Measurements from ENCODE around the gene GJB3.
"Not testable (repeated sequence)": the region's sequence is repeated elsewhere in the genome, so short reads cannot be mapped to it uniquely, and the experiment has no call there.

GJB3 gene

DNA sequence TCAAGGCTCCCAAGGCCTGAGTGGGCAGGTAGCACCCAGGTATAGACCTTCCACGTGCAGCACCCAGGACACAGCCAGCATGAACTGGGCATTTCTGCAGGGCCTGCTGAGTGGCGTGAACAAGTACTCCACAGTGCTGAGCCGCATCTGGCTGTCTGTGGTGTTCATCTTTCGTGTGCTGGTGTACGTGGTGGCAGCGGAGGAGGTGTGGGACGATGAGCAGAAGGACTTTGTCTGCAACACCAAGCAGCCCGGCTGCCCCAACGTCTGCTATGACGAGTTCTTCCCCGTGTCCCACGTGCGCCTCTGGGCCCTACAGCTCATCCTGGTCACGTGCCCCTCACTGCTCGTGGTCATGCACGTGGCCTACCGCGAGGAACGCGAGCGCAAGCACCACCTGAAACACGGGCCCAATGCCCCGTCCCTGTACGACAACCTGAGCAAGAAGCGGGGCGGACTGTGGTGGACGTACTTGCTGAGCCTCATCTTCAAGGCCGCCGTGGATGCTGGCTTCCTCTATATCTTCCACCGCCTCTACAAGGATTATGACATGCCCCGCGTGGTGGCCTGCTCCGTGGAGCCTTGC, 19.7 kb upstream of the GJB3 start:
- DNase-seq (ENCODE audit: low read depth in 2 of 2): no peak

DNA sequence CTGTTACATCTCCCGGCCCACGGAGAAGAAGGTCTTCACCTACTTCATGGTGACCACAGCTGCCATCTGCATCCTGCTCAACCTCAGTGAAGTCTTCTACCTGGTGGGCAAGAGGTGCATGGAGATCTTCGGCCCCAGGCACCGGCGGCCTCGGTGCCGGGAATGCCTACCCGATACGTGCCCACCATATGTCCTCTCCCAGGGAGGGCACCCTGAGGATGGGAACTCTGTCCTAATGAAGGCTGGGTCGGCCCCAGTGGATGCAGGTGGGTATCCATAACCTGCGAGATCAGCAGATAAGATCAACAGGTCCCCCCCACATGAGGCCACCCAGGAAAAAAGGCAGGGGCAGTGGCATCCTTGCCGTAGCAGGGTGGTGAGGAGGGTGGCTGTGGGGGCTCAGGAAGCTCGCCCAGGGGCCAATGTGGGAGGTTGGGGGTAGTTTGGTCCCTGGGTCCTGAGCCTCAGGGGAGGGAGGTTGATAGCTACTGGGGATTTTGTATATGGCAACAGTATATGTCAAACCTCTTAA, 19.2 kb upstream of the GJB3 start:
- DNase-seq (ENCODE audit: low read depth in 2 of 2): no peak

DNA sequence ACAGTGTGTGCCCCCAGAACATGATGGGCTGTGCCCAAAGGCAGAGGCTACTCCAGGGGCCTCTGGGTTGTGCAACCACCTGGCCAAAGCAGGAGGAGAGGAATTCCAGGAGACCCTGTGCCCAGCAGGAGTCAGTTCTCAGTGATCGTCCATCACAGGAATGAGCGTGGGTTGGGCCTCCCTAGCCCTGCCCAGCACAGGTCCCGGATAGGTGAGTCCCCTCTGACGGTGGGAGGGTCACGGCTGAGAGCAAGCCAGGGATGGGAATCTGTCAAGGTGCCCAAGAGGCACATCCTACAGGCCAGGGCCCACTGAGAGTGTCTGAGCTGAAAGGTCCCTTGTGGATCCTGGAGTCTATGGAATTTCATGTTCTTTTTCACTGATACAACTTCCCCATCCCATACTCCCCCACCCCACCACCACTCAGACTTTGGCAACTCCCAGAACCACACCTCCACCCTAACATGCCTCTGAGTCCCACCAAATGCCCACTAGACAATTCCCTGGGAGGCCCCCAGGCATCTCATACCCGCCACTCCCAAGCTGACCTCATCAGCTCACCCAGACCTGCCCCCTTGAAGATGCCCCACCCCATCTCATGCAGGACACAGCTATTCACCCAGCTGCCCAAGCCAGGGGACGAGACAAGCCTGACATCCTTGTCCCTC, 18.4 kb upstream of the GJB3 start:
- DNase-seq (ENCODE audit: low read depth in 2 of 2): no peak

DNA sequence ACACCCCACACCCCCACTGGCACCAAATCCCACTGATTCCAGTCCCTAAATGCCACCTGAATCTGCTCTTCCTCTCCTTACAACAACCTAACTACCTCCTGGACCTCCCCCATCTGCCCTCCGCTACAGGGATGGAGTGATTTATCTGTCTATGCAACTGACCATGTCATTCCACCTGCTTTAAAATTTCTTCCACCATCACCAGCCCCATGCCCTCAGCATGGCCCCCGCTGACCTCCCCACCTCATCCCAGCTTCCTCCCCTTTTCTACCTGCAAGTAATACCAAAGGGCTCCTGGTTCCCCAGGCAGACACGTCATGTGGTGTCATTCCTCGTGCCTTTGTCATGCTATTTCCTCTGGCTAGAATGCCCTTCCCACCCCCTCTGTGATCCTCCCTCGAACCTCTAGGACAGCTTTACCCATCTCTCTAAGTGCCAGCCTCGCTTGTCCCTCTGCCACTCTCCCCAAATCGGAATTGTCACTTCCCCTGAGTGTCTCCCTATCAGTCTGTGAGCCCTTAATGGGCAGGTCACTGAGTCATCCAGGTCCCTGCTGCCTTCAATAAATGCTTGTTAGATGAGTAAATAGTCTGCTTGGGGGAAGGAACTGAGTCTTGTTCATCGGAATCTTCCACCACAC, 17.8 kb upstream of the GJB3 start:
- no peak for DNase-seq (ENCODE audit: low read depth in 2 of 2)

DNA sequence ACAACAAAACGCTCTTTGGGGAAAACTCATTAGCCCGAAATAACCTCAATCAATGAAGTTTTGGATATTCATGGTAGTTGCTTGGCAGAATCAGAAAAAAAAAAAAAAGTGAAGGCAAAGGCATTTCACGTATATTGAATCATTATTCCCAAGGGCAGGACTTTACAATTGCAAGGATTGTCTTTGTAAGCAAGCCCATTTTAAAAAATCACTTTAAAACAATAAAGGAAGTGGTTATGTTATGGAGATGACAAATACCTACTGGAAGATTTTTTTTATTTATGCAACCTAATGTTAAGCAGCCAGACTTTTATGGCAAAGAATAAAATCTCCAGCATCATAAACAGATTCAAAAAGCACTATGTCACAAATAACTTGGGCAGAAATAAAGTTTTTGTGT, 12.2 kb upstream of the GJB3 start:
- no peak for DNase-seq (ENCODE audit: low read depth in 2 of 2)

DNA sequence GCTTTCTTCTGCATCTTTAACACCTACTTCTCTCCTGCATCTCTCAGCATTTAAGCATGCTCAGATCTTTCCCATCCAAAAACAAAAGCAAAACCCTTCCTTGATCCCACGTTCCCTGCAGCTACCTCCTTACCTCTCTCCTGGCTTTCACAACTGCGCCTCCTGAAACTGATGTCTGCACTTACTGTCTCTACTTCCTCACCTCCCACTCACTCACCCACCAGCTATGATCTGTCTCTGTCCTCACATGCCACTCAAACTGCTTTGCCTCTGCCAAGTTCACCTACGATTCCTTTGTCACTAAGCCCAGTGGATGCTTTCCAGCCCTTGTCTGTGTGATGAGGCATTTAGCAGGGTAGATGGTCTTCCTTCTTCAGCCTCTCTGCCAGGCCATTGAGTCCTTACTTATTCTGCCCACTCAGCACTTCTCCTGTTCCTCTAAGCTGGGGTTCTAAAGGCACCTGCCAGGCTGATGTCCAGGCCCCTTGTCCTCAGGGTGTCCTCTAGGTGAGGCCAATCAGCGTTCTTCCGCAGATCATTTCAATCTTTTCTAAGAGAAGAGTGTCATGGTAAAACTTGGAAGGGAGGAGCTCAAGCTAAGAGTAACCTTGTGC, 10.0 kb upstream of the GJB3 start:
- no peak for DNase-seq (ENCODE audit: low read depth in 2 of 2)

DNA sequence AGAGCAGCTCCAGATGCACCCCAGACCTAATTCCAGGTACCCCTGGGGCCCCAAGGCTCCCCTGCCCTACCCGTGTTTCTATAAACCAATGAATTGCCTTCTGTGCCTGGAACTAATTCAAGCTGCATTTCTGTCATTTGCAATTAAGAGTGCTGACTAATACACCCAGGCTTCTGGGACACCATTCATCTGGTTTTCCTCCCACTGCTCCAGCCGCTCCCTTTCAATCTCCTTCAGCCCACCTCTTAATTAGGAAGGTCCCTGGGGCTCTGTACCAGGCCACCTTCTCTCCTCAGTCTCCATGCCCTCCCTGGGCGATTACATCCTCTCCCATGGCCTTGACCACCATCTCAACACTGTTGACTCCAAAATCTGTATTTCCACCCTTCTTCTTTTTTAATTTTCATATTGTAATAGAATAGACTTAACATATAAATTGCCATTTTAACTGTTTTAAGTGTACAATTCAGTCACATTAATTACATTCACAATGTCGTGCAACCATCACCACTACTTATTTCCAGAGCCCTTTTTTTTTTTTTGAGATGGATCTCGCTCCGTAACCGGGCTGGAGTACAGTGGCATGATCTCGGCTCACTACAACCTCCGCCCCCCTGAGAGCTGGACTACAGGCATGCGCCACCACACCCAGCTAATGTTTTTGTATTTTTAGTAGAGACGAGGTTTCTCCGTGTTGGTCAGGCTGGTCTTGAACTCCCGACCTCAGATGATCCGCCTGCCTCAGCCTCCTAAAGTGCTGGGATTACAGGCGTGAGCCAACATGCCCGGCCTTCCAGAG, 9.2 kb upstream of the GJB3 start:
- no peak for DNase-seq (ENCODE audit: low read depth in 2 of 2)

DNA sequence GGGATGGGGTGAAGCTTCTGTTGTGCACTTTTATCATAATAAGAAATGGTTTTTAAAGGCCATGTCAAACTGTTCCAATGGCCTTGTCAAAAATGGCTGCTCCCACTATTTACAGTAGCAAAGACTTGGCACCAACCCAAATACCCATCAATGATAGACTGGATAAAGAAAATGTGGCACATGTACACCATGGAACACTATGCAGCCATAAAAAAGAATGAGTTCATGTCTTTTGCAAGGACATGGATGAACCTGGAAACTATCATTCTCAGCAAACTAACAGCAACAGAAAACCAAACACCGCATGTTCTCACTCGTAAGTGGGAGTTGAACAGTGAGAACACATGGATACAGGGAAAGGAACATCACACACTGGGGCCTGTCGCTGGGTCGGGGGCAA, 7.9 kb upstream of the GJB3 start:
- not testable (repeated sequence) for DNase-seq (ENCODE audit: low read depth in 2 of 2)

DNA sequence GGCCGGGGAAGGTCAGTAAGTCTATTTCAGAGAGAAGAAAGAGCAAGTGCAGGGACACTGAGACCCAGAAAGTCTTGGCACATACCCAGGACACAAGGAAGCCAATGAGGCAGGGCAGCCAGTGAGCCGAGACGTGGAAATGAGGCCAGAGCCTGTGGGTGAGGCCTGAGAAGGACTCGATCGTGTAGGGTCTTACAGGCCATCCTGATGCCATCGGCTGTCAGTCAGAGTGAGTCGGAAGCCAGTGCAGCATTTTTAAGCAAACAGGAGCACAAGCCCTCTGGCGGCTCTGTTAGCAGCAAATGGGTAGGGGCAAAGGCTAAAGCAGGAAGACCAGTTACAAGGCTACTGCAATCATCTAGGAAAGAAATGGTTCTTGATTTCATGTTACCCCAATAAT, 6.1 kb upstream of the GJB3 start:
- DNase-seq (ENCODE audit: low read depth in 2 of 2): no peak

DNA sequence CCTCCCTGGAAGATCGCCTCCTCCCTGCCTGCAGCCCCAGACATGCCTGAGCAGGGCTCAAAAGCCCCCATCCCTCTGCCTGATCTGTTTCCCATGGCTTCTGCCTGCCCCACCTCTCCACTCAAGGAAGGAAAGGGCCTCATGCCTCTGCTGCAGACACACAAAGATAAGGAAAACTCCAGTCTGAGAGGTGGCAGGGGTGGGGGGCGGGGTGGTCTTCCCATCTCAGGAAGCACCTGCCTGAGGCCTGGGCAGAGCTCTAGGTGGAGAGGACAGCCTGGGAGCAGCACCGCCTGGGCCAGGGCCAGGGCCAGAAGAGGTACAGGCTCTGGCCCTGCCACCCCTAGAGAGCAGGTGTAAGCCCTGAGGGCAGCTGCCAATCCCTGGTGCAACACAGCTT, 4.1 kb upstream of the GJB3 start:
- no peak for DNase-seq (ENCODE audit: low read depth in 2 of 2)

DNA sequence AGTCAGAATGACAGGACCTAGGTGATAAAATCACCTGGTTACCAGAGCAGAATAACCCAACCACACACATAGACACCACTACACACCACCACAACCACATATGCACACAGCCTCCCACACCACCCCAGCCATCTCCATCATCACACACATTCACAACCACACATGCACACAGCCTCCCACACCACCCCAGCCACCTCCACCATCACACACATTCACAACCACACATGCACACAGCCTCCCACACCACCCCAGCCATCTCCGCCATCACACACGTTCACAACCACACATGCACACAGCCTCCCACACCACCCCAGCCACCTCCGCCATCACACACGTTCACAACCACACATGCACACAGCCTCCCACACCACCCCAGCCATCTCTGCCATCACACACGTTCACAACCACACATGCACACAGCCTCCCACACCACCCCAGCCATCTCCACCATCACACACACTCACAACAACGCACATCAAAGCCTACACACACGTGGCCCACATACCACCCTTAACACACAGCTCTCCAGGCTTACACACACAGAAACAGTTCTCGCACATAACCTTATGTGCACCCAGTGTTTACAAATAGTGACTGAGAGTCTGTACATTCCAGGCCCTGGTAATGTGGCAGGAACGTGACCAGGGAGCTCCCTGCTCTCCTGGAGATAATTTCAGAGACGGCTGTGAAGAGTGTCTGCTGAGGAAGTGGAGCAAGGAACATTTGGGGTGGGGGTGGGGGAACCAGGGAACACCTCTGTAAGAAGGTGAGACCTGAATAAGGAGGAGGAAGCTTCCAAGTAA, 3.3 kb upstream of the GJB3 start:
- DNase-seq (ENCODE audit: low read depth in 2 of 2): no peak

DNA sequence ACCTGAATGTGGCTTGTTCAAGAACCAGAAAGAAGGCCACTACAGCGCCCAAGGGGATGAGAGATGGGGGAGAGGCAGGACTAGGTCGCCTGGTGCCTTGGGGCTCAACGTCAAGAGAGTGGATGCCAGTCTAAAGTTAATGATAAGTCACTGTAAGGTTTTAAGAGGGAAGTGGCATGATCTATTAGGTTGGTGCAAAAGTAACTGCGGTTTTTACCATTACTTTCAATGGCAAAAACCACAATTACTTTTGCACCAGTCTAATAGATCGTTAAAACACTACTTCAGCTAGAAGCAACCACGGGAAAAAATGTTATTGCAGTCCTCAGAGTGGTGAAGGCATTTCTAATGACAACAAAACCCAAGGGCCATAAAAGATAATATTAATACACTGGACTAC, 2.6 kb upstream of the GJB3 start:
- no peak for DNase-seq (ENCODE audit: low read depth in 2 of 2)

DNA sequence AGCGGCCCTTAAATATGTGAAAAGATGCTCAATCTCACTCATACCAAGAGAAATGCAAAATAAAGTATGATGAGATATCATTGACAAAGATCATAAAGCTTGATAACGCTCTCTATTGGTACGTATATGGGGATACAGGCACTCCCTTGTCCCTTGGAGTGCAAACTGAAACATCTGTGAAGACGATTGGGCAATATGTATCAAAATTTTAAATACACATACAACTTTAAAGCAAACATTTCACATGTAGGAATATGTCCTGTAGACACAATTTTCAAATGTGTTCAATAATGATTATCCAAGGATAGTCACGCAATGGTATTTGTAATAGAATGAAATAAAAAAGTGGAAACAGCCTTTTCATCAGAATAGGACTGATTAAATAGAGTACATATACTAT, 2.0 kb upstream of the GJB3 start:
- no peak for DNase-seq (ENCODE audit: low read depth in 2 of 2)

DNA sequence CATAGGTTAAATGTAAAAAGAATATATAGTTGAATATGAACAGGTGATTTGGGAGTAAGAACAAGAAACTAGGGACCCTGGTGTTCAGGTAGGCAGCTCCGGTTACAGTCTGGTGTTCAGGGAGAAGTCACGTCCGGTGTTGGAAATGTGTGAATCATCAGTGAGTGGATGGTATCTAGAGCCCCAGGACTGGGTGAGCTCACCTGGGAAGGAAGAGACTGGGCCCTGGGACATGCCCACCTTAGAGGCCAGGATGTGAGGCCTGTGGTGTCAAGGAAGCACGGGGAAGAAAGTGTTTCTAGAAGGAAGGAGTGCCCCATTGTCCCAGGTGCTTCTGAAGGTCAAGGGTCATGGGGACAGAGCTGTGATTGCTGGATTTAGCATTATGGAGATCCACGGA, 1.5 kb upstream of the GJB3 start:
- no peak for DNase-seq (ENCODE audit: low read depth in 2 of 2)

DNA sequence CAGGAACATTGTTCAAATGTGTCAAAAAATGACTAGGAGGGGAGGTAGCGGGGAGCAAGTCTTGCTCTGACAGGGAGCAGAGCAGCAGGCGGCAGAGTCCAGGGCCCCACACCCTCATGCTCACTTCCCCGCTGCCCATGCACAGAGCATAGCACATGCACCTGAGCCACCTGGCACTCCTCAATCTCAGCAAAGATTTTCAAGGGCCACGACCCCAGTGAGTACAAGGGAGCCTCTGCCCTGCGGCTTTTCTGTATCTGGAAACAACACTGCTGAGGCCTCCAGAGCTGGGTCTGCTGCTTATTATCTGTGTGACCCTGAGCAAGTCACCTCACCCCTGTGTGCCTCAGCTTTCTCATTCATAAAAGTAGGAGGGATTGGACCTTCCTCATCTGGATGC, 1.1 kb upstream of the GJB3 start:
- no peak for DNase-seq (ENCODE audit: low read depth in 2 of 2)

DNA sequence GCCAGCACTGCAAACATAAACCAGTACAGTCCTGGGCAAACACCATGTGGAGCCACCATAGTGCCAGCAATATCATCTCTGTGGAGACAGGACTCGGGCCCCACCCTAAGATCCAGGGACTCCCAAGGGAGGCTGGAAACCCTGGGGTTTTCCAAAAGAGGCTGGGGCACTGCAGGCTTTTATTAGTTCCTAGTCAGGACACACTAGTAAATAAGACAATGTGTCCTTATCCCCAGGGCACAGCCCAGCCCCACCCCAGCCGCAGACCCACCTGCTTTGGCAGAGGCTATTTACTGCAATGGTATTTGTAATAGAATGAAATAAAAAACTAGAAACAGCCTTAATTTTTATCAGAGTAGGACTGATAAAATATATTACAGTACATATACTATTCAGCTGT, 486 bp upstream of the GJB3 start:
- no peak for DNase-seq (ENCODE audit: low read depth in 2 of 2)

DNA sequence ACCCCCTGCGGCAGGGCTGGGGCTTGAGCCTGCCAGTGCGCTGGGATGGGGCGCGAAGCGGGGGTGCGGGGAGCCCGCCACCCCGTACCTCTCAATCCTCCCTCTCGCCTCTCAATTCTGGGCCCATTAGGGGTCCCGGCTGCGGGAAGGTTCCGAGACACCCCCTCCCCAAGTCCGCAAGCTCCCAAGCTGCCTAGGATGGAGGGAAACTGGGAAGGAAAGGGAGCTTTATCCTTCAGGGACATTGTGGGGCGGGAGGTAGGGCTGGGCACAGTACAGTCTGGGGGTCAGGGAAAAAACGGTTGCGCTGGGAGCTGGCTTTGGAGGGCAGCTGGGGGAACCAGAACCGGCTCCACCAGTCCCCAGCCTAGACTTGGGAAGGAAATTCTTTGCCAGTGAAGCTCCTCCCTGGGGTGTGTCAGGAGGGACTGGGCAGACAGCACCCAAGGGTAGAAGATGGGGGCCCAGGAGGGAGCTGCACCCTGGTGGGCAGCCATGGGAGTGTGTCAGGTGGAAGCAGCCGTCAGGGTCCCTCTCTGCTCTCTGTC, 904 bp downstream of the GJB3 start:
- DNase-seq (ENCODE audit: low read depth in 2 of 2): no peak

DNA sequence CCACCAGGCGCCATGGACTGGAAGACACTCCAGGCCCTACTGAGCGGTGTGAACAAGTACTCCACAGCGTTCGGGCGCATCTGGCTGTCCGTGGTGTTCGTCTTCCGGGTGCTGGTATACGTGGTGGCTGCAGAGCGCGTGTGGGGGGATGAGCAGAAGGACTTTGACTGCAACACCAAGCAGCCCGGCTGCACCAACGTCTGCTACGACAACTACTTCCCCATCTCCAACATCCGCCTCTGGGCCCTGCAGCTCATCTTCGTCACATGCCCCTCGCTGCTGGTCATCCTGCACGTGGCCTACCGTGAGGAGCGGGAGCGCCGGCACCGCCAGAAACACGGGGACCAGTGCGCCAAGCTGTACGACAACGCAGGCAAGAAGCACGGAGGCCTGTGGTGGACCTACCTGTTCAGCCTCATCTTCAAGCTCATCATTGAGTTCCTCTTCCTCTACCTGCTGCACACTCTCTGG, 3.8 kb downstream of the GJB3 start:
- DNase-seq (ENCODE audit: low read depth in 2 of 2): no peak

DNA sequence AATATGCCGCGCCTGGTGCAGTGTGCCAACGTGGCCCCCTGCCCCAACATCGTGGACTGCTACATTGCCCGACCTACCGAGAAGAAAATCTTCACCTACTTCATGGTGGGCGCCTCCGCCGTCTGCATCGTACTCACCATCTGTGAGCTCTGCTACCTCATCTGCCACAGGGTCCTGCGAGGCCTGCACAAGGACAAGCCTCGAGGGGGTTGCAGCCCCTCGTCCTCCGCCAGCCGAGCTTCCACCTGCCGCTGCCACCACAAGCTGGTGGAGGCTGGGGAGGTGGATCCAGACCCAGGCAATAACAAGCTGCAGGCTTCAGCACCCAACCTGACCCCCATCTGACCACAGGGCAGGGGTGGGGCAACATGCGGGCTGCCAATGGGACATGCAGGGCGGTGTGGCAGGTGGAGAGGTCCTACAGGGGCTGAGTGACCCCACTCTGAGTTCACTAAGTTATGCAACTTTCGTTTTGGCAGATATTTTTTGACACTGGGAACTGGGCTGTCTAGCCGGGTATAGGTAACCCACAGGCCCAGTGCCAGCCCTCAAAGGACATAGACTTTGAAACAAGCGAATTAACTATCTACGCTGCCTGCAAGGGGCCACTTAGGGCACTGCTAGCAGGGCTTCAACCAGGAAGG, 4.3 kb downstream of the GJB3 start:
- no peak for DNase-seq (ENCODE audit: low read depth in 2 of 2)

DNA sequence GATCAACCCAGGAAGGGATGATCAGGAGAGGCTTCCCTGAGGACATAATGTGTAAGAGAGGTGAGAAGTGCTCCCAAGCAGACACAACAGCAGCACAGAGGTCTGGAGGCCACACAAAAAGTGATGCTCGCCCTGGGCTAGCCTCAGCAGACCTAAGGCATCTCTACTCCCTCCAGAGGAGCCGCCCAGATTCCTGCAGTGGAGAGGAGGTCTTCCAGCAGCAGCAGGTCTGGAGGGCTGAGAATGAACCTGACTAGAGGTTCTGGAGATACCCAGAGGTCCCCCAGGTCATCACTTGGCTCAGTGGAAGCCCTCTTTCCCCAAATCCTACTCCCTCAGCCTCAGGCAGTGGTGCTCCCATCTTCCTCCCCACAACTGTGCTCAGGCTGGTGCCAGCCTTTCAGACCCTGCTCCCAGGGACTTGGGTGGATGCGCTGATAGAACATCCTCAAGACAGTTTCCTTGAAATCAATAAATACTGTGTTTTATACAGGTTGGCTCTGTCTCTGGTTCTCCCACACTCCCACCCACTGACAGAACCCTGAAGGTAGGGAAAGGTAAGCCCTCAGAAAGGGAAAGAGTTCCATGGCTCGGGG, 5.0 kb downstream of the GJB3 start:
- DNase-seq (ENCODE audit: low read depth in 2 of 2): no peak
